ENCODE measurements around the gene MMD2. TPM values are rescaled to one million over a fixed set of nuclear protein-coding genes. Genes with fewer than 3 reads are reported as not detected.

Gene MMD2
- total and polyA plus RNA-seq, 2 of the 8 experiments (the other 6 are each of a cell fraction or from before 2014, with no cell fraction given) = 0.14 TPM; not detected in 1

DNA sequence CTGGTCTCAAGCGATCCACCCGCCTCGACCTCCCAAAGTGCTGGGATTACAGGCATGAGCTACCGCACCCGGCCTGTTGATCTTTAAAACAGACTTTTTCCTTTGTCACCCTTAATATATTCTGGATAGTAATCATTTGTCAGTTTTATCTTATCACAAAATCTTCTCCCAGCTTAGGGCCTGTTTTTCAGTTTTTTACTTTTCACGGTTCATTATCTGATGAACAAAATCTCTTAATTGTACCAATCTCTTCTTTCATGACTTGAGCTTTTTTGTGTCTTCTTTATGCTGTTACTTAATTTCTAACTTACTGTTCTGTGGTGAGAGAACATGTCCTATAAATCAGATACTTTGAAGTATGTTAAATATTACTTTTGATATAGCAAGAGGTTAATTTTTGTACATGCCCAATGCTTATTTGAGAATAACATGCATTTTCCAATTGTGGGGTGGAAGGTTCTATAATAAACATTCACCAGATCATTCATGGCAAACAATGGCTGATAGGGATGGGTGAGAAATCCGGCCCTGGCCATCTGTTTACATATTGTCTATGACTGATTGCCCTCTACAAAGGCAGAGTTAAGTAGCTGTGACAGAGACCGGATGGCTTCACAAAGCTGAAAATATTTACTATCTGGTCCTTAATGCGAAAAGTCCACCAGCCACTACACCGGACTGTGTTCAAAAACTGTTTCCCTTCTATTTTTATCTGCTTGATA is 102.5 kb downstream of the MMD2 start (continued):
- no peak for TF ChIP-seq MAFK (IDR thresholded peaks at IDR 0.05; ENCODE audit: low read depth, low read length)
- TF ChIP-seq SP4 (IDR thresholded peaks at IDR 0.05; ENCODE audit: low read length) = no peak
- TF ChIP-seq CBX8 (IDR thresholded peaks at IDR 0.05; ENCODE audit: borderline replicate concordance, low read depth, low read length) = no peak

Small RNAs within 50 kb of the gene (small RNA-seq; reads per million reads assigned to genes)
- not detected for gene AC092032.1 (ENCODE audit: insufficient read depth)

Other genes with a start within 250 kb of the MMD2 start
- gene AP5Z1, start 183.6 kb downstream of the MMD2 start, total RNA-seq (2021; fragmentation: NEBNext Ultra II Directional; extraction: Animal tissue kit (Norgen Biotek cat#: 25700)) = 21.9 and 24.7 TPM in 2 replicates
- 24.0 and 34.3 TPM in 2 replicates for gene AP5Z1, start 183.6 kb downstream of the MMD2 start, polyA plus RNA-seq (2011; rRNA removed)
- gene PAPOLB, start 97.2 kb downstream of the MMD2 start, total RNA-seq (2021; fragmentation: NEBNext Ultra II Directional; extraction: Animal tissue kit (Norgen Biotek cat#: 25700)) = 0.11 and 0.15 TPM in 2 replicates
- gene PAPOLB, start 97.2 kb downstream of the MMD2 start, polyA plus RNA-seq (2011; rRNA removed) = 0.02 TPM in 1 of 2 replicates, not detected in the other
- gene RADIL, start 75.5 kb downstream of the MMD2 start, total RNA-seq (2021; fragmentation: NEBNext Ultra II Directional; extraction: Animal tissue kit (Norgen Biotek cat#: 25700)) = 5.0 and 5.4 TPM in 2 replicates
- gene RADIL, start 75.5 kb downstream of the MMD2 start, polyA plus RNA-seq (2011; rRNA removed) = 5.4 and 7.6 TPM in 2 replicates
- gene RBAK, start 86.7 kb upstream of the MMD2 start, total RNA-seq (2021; fragmentation: NEBNext Ultra II Directional; extraction: Animal tissue kit (Norgen Biotek cat#: 25700)) = 16.1 and 18.2 TPM in 2 replicates
- gene RBAK, start 86.7 kb upstream of the MMD2 start, polyA plus RNA-seq (2011; rRNA removed) = 1.3 and 1.9 TPM in 2 replicates
- gene WIPI2, start 231.0 kb upstream of the MMD2 start, total RNA-seq (2021; fragmentation: NEBNext Ultra II Directional; extraction: Animal tissue kit (Norgen Biotek cat#: 25700)) = 74.4 and 75.4 TPM in 2 replicates
- 52.2 and 53.5 TPM in 2 replicates for gene WIPI2, start 231.0 kb upstream of the MMD2 start, polyA plus RNA-seq (2011; rRNA removed)

Data from H1 (cell line).